CD4-positive, alpha-beta T cell treated with Interferon alpha-2 for 1 hour (primary cell): ENCODE data around the gene FNBP1.

ENCODE experiments used
- DNase-seq, 2 donors: peaks; one replicate each; pipeline ENCODE4 v3.0.0-alpha.2; 2020 to 2022

FNBP1 gene

GRCh38 chr9:129888293-129889121, 154.5 kb downstream of the FNBP1 start:
- peak; percentile 93 to 94 for DNase-seq

DNA sequence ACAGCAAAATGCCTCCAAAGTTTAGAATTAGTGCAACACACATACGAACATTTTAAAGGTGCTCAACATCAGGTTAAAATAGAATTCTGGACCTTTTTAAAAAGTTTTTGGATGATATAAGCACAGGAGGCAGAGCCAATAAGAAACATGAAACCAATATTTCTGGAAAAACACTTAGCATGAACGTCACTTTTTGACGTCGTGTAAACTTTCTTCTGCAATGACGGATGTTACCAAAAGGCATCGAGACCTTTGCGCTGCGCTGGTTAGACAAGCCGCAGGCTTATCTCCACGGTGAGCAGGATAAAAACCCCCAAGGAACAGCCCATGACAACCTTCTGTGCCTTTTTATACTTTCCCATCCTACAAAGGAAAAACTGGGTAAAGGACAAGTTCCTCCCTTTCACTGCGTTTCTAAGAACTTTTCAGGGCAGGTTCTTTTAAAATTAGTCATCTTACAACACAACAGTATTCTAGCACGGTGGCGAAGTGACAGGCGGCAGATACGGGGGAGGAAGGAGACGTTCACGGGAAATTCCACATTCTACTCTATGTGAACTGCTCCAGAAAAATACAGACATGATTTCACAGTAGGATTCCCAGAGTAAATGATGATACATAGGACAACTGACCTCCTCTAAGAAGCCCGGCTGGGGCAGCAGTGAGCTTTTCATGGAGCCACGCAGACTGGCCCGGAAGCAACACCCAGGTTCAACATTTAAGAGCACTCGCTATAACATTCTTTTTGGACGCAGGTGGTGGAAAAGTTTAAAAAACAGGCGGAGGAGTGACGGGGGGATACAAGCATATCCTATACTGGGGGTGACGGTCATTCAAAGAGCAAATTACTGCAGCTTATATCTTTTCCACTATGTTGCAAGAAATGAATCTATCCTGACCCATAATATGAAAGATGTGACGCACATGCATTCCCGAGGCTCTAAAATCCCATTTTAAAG, 155.4 kb downstream of the FNBP1 start:
- DNase-seq = peak; percentile 82 to 88

DNA sequence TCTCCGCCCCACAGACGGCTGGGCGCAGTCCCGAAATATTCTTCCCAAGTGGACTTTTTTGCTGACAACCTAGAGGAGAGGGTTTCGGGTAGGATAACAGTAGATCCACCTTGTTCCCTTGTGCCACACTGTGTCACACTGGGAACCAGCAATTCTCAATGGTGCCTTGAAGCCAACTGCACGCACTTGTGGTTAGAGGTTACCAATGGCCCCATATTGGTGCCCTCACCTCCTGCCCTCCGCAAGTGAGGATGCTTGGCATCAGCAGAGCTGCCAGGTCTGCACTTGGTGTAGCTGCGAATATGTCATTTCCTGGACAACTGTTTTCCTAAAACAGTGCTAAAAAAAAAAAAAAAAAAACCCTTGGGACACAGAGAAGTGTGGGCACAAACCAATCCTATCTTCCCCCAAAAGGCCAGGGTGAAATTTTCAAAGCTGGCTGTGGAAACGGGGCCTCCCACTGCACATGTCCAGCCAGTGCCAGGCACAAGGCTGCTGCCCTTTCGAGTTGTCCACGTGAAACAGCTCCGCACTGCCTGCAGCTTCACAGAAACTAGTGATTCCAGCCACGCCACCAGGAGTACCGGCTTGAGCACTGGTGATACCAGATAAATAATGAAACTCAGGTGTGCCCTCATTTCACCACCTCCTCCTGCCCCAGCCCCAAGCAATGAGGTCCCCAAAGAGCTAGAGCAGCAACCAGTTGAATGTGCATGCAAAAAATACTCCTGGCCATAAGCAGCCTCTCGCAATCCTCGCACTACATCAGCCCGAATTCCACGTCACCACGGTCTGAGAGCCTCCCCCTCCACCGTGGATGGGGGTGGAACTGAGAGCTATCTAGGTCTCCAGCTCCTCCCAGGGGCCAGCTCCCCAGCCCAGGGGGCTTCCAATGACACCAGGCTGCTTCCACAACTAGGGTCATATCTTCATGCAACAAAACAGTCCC, 156.5 kb downstream of the FNBP1 start:
- DNase-seq = peak; percentile 71 to 80

GRCh38 chr9:129885670-129886106, 157.3 kb downstream of the FNBP1 start:
- DNase-seq = peak; percentile 90 to 91

- peak; percentile 45 to 46 for DNase-seq
Observed at GRCh38 chr9:129885018-129885669, 157.8 kb downstream of the FNBP1 start.

DNA sequence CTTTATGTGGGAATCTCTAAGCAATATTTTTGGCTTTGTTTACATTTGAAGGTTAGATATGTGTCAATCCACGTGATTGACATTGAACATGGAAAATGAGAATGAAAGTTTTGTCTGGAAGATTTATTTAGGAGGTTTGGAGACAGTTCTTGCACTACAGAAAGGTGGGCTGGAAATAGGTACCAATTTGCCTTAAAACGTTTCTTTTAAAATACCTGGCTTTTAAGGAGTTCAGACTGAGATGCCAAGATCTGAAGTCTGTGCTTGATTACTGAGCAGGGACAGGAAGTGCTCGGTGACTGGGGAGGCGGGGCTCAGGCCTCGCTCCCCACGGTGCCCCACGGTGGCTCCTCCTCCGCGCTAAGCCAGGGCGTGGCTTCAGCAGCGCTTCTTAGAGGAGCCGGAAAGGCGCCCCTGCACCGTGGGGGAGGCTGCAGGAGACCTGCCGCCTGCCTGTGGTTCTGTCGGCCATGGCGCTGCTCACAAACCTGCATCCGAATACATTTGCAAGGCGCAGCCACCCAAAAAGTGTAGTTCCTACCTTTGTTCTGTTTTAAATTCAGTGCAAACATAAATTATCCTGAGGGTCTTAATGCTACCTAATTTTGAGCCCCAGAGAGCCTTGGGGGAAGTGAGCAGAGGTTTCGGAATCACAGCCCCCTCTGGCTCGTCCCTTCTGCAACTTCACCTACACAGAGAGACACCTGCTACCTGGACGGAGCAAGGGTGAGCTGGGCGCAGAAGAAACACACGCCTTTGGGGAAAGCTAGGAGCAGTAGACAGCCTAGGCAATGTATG, 158.6 kb downstream of the FNBP1 start:
- peak; percentile 94 to 95 for DNase-seq

- DNase-seq = no peak
Observed at GRCh38 chr9:129881547-129882324, 161.3 kb downstream of the FNBP1 start.

- no peak for DNase-seq
Observed at GRCh38 chr9:129880654-129881546, 162.1 kb downstream of the FNBP1 start.

DNA sequence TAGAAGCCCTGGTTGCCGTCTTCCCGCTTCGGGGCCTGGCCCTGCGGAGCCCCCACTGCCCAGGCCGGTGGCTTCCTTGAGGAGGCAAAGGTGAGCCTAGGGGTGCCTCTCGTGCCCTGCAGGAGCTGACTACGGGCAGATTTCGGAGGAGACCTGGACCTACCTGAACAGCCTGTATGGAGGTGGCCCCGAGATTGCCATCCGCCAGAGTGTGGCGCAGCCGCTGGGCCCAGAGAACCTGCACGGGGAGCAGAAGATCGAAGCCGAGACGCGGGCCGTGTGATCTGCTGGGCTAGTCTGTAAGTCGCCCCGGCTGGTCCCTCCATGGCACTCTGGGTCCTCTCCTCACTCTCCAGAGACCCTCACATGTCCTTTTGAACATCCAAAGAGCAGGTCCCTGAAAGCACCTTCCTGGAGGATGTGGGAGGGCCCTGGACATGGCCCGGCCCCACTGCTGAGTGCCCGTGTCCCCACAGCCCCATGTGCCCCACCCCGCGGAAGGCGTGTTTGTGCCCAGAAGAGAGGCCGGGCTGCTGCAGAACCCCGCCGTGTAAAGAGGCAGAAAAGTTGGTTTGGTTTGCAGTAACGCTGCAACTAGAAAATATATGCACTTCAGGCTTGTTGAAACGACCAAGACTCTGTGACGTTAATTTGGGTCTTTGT, 162.9 kb downstream of the FNBP1 start:
- no peak for DNase-seq

- DNase-seq = no peak
Observed at GRCh38 chr9:129879103-129879699, 163.8 kb downstream of the FNBP1 start.

GRCh38 chr9:129878291-129878690, 164.7 kb downstream of the FNBP1 start:
- no peak for DNase-seq

DNA sequence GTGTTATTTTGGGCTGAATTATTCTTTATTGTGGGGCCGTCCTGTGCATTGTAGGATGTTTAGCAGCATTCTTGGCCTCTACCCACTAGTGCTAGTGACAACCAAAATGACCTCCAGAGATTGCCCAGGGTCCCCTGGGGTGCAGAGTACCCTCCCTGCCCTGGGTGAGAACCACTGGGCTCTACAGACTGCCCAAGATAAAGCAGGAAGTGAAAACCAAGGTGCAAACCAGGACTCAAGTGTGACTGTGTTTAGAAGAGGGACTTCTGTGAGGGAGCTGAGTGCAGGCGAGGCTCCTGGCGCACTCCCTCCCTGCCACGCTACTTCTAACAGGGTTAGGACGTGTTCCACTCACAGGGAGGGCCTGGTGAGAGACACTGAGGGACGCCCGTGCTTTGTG, 166.2 kb downstream of the FNBP1 start:
- no peak for DNase-seq

DNA sequence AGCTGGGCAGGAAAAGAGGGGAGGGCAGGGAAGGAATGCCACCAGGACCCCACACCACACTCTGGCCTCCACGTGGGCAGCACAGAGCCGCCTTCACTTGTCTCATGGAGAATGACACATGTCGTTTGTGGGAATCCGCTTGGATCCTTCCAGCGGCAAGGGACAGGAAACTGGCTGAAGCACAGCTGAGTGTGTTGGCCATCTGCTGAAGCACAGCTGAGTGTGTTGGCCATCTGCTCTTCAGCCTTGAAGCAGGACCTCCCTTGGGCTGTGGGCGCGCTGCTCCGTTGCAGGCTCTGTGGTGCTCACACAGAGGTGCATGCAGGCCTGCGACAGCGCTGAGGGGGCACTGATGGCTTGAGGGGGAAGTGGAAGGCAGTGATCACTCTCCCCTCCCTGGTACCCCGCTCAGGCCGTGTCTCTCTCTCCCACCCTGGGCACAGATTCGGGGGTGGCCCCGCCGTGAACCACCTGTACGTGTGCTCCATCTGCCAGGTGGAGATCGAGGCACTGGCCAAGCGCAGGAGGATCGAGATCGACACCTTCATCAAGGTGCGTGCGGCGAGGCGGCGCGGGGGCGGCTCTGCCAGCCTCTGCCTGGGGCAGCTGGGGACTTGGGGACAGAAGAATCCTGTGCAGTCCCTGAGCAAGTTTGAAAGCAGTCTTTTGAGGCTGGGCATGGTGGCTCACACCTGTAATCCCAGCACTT, 167.1 kb downstream of the FNBP1 start:
- no peak for DNase-seq

DNA sequence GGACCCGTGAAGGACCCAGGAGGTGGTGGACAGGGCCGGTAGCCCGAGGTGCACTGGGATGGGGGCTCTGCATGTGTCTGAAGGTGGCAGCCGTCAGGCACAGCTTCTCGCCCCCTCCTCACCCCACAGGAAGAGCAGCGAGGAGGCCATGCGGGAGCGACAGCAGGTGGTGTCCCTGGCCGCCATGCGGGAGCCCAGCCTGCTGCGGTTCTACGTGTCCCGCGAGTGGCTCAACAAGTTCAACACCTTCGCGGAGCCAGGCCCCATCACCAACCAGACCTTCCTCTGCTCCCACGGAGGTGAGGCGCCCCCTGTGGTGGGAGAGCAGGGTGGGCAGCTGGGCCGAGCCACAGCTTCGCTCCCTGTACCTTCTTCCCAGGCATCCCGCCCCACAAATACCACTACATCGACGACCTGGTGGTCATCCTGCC, 167.8 kb downstream of the FNBP1 start:
- no peak for DNase-seq

DNA sequence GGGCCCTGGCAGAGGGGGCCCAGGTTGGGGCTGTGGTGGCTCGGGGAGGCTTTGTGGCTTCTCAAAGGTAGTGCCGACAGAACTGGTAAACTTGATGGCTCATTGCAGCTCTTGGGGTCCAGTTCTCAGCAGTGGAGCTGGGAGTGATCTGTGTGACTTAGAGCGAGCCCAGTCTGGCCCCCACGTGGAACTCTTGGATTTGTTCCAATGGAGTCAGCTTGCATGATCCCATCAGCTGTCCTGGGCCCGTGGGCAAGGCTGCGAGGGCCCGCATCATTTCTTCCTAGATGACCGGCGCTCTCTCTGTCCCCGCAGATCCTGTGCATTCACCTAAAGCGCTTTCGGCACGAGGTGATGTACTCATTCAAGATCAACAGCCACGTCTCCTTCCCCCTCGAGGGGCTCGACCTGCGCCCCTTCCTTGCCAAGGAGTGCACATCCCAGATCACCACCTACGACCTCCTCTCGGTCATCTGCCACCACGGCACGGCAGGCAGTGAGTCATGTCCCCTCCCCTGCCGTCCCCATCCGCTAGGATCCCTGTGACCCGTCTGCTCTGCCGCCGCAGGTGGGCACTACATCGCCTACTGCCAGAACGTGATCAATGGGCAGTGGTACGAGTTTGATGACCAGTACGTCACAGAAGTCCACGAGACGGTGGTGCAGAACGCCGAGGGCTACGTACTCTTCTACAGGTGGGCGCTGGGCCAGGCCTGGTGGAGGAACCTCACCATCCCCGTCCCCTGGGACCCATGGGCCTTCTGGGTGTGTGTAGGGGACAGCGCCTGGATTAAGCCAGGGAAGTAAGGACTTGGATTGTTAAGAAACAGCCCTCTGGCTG, 168.5 kb downstream of the FNBP1 start:
- no peak for DNase-seq

DNA sequence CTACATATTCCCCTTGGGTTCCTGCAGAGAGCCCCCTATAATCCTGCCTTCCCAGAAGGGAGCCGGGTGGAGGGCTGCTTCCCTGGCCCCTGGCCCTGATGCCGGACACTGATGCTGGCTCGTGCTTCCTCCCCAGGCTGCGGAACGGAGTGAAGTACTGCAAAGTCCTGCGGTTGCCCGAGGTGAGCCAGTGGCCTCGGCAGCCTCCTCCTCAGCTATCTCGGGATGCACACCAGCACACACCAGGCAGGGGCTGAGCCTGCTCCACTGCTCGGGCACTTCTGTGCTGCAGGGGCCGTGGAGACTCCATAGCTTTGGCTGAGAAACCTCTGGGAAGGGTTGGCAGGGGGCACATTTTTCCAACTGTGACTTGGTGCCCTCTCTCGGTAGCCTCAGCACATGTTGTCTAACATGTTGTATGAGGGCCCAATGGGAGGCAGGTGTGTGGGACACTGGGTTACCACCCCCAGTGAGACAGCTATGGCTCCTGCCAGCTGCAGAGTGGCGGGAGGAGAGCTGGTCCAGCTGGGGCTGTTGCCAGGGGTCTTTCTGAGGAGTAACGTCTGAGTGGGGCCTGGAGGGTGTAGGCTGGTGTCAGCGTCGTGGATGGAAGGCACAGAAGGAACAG, 169.3 kb downstream of the FNBP1 start:
- DNase-seq = no peak
